ENCODE measurements around the gene POMT1. TPM values are rescaled to one million over a fixed set of nuclear protein-coding genes. Genes with fewer than 3 reads are reported as not detected.

POMT1 gene
- total RNA-seq, 6 donors from 2014 or later: 24.7 to 55.5 (median 27.2) TPM

DNA sequence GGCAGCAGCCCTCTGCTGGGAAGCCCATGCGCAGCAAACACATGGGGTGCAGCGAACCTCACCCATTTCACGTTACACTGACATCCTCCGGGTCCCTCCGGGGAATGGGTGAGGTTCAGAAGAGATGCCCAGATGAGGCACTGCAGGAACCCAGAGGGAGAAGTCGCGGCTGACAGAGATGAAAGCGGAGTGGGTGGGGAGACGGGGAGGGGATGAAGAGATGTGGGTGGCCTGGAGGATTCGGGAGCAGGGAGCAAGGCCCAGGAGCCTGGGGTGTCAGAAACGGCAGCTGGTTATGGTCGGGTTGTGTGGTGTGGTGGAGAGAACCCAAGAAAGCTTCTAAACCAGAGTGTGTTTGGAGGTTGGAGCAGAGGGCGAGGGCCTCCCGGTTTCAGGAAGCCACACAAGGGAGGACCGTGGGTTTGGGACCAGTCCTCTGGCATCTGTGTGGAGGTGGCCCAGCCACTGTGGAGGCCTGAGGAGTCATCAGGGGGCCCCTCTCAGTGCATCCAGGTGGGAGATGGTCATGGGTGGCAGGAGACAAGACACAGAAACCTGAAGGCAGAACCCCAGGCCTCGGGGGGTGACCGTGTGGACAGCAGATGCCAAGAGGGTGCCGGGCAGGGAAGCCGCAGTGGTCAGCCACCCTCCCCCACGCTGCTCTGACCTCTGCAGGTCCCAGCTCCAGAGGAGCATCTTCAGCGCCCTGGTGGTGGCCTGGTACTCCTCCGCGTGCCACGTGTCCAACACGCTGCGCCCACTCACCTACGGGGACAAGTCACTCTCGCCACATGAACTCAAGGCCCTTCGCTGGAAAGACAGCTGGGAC is 19.8 kb downstream of the POMT1 start:
- H3K27ac ChIP-seq: no peak overlapping the region
- no peaks in the 10 kb centered on the region for H3K27me3 ChIP-seq
- ATAC-seq (ENCODE audit: low FRiP score in 2 of 2): no peak
- WGBS, 2 donors: 94 to 96% methylated on average over 27 to 29 of the region's 29 CpGs
- no peak for DNase-seq
- no peaks in the 10 kb centered on the region for H3K9me3 ChIP-seq
- H3K36me3 ChIP-seq: peaks cover 39 to 98% (median 87%) of the 10 kb centered on the region in 4 donors
- no peak overlapping the region for H3K4me3 ChIP-seq
- no peaks in the 10 kb centered on the region for H3K4me1 ChIP-seq
- TF ChIP-seq POLR2AphosphoS5 (IDR thresholded peaks at IDR 0.05) (no peak), CTCF (IDR thresholded peaks at IDR 0.05) (no peak), POLR2A (IDR thresholded peaks at IDR 0.05) (no peak), EP300 (IDR thresholded peaks at IDR 0.05) (no peak)

DNA sequence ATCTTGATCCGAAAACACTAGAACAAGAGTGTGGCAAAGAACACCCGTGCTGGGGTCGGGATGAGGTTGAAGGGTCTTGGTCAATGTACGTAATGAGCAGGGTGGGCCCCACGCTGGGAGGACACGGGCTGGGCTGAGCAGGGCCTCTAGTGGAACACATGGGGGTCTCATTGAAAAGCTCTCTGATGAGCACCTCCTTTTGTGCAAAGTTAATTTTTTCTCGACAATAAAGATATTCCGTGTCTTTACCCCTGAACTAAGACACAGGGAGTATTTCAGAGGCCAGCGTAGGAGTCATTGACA is 20.3 kb downstream of the POMT1 start:
- H3K27me3 ChIP-seq: no peaks in the 10 kb centered on the region
- no peak overlapping the region for H3K4me3 ChIP-seq
- DNase-seq (no peak), ATAC-seq (ENCODE audit: low FRiP score in 2 of 2) (no peak)
- WGBS, 2 donors: 93 to 94% methylated on average over 9 of the region's 9 CpGs
- no peak for TF ChIP-seq POLR2AphosphoS5 (IDR thresholded peaks at IDR 0.05)
- no peak for TF ChIP-seq CTCF (IDR thresholded peaks at IDR 0.05)
- no peak for TF ChIP-seq POLR2A (IDR thresholded peaks at IDR 0.05)
- TF ChIP-seq EP300 (IDR thresholded peaks at IDR 0.05): no peak
- H3K4me1 ChIP-seq: no peaks in the 10 kb centered on the region
- H3K36me3 ChIP-seq: peaks cover 39 to 99% (median 90%) of the 10 kb centered on the region in 4 donors
- H3K27ac ChIP-seq: no peak overlapping the region
- no peaks in the 10 kb centered on the region for H3K9me3 ChIP-seq

- TF ChIP-seq POLR2AphosphoS5 (IDR thresholded peaks at IDR 0.05): no peak
- no peak for TF ChIP-seq EP300 (IDR thresholded peaks at IDR 0.05)
- TF ChIP-seq POLR2A (IDR thresholded peaks at IDR 0.05): no peak
- no peak for TF ChIP-seq CTCF (IDR thresholded peaks at IDR 0.05)
- H3K9me3 ChIP-seq: no peaks in the 10 kb centered on the region
- 90% methylated on average over 21 to 28 of the region's 29 CpGs for WGBS, 2 donors
- ATAC-seq (ENCODE audit: low FRiP score in 2 of 2): no peak
- H3K4me1 ChIP-seq: no peaks in the 10 kb centered on the region
- no peaks in the 10 kb centered on the region for H3K27me3 ChIP-seq
- no peak overlapping the region for H3K27ac ChIP-seq
- no peak overlapping the region for H3K4me3 ChIP-seq
- DNase-seq: no peak
- H3K36me3 ChIP-seq: peaks cover 42 to 99% (median 91%) of the 10 kb centered on the region in 4 donors
These were observed 21.0 kb downstream of the POMT1 start for GRCh38 chr9:131523451-131524435.

- peaks cover under 1 to 4% (median 3%) of the 10 kb centered on the region in 4 donors for H3K4me1 ChIP-seq
- no peak for TF ChIP-seq POLR2A (IDR thresholded peaks at IDR 0.05)
- TF ChIP-seq EP300 (IDR thresholded peaks at IDR 0.05): no peak
- TF ChIP-seq POLR2AphosphoS5 (IDR thresholded peaks at IDR 0.05): no peak
- TF ChIP-seq CTCF (IDR thresholded peaks at IDR 0.05): no peak
- WGBS, 2 donors: 86 to 91% methylated on average over 15 to 22 of the region's 23 CpGs
- H3K36me3 ChIP-seq: peaks cover 33 to 99% (median 90%) of the 10 kb centered on the region in 4 donors
- H3K4me3 ChIP-seq: no peak overlapping the region
- H3K9me3 ChIP-seq: no peaks in the 10 kb centered on the region
- ATAC-seq (ENCODE audit: low FRiP score in 2 of 2) (no peak), DNase-seq (no peak)
- H3K27ac ChIP-seq: no peak overlapping the region
- H3K27me3 ChIP-seq: no peaks in the 10 kb centered on the region
These were observed 22.1 kb downstream of the POMT1 start for GRCh38 chr9:131524665-131525315.

Measured in upper lobe of left lung (tissue), 6 donors.